Ishikawa (cell line): ENCODE results near the gene CROCC.

Experiments used
- CEBPB ChIP-seq: IDR thresholded peaks from 2 replicates; pipeline ENCODE4 v1.6.1; 2012
- CREB1 ChIP-seq: IDR thresholded peaks from 2 replicates; pipeline ENCODE4 v1.6.1; 2012; ENCODE audit warnings: low read depth
- EGR1 ChIP-seq: IDR thresholded peaks from 2 replicates; pipeline ENCODE4 v1.6.1; 2012
- EP300 ChIP-seq: IDR thresholded peaks from 2 replicates; pipeline ENCODE4 v1.6.1; 2012; ENCODE audit warnings: borderline replicate concordance
- FOXM1 ChIP-seq: IDR thresholded peaks from 2 replicates; pipeline ENCODE4 v1.6.1; 2012; ENCODE audit warnings: low read depth, borderline replicate concordance
- NFIC ChIP-seq: IDR thresholded peaks from 2 replicates; pipeline ENCODE4 v1.6.1; 2012
- RAD21 ChIP-seq: IDR thresholded peaks from 2 replicates; pipeline ENCODE4 v1.6.1; 2012; ENCODE audit warnings: low read depth
- TAF1 ChIP-seq: IDR thresholded peaks from 2 replicates; pipeline ENCODE4 v1.6.1; 2012; ENCODE audit warnings: low read depth, mild to moderate bottlenecking
- TCF12 ChIP-seq: IDR thresholded peaks from 2 replicates; pipeline ENCODE4 v1.6.1; 2012; ENCODE audit warnings: low read depth
- TEAD4 ChIP-seq: IDR thresholded peaks from 2 replicates; pipeline ENCODE4 v1.6.1; 2012
- YY1 ChIP-seq: IDR thresholded peaks from 2 replicates; pipeline ENCODE4 v1.6.1; 2012; ENCODE audit warnings: low read depth
- ZBTB7A ChIP-seq: IDR thresholded peaks from 2 replicates; pipeline ENCODE4 v1.6.1; 2012; ENCODE audit warnings: low read depth
- TF ChIP-seq, protein P1 (sequence below): IDR thresholded peaks from 2 replicates; pipeline ENCODE4 v1.6.1; 2012; ENCODE audit warnings: low read depth, mild to moderate bottlenecking
- TF ChIP-seq, protein P2 (sequence below): IDR thresholded peaks from 2 replicates; pipeline ENCODE4 v1.6.1; 2012
- TF ChIP-seq, protein P3 (sequence below): IDR thresholded peaks from 2 replicates; pipeline ENCODE4 v1.6.1; 2012

CROCC gene

DNA sequence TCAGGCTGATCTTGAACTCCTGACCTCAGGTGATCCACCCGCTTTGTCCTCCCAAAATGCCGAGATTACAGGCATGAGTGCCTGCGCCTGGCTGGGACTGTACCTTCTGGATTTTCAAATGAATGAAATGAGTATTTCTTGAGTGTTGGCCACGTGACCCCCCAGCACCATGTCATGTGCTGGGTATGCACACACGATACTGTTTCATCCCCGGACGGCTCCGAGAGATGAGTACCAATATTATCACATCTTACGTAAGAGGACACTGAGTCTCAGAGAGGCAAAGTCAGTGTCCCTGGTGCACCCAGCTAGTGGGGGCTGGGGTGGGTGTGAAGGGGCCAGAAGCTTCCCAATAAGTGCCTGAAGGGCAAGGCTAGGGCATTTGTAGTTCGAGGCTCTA, 780 bp upstream of the CROCC start:
- TF ChIP-seq NFIC (no peak), CREB1 (no peak), CEBPB (no peak), FOXM1 (no peak), YY1 (no peak), TCF12 (no peak), EP300 (no peak), TEAD4 (no peak), ZBTB7A (no peak), TAF1 (no peak), EGR1 (no peak)
- TF ChIP-seq, protein P1, sequence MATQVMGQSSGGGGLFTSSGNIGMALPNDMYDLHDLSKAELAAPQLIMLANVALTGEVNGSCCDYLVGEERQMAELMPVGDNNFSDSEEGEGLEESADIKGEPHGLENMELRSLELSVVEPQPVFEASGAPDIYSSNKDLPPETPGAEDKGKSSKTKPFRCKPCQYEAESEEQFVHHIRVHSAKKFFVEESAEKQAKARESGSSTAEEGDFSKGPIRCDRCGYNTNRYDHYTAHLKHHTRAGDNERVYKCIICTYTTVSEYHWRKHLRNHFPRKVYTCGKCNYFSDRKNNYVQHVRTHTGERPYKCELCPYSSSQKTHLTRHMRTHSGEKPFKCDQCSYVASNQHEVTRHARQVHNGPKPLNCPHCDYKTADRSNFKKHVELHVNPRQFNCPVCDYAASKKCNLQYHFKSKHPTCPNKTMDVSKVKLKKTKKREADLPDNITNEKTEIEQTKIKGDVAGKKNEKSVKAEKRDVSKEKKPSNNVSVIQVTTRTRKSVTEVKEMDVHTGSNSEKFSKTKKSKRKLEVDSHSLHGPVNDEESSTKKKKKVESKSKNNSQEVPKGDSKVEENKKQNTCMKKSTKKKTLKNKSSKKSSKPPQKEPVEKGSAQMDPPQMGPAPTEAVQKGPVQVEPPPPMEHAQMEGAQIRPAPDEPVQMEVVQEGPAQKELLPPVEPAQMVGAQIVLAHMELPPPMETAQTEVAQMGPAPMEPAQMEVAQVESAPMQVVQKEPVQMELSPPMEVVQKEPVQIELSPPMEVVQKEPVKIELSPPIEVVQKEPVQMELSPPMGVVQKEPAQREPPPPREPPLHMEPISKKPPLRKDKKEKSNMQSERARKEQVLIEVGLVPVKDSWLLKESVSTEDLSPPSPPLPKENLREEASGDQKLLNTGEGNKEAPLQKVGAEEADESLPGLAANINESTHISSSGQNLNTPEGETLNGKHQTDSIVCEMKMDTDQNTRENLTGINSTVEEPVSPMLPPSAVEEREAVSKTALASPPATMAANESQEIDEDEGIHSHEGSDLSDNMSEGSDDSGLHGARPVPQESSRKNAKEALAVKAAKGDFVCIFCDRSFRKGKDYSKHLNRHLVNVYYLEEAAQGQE: no peak
- TF ChIP-seq, protein P2, sequence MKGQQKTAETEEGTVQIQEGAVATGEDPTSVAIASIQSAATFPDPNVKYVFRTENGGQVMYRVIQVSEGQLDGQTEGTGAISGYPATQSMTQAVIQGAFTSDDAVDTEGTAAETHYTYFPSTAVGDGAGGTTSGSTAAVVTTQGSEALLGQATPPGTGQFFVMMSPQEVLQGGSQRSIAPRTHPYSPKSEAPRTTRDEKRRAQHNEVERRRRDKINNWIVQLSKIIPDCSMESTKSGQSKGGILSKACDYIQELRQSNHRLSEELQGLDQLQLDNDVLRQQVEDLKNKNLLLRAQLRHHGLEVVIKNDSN: no peak
- TF ChIP-seq, protein P3, sequence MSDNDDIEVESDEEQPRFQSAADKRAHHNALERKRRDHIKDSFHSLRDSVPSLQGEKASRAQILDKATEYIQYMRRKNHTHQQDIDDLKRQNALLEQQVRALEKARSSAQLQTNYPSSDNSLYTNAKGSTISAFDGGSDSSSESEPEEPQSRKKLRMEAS: no peak

DNA sequence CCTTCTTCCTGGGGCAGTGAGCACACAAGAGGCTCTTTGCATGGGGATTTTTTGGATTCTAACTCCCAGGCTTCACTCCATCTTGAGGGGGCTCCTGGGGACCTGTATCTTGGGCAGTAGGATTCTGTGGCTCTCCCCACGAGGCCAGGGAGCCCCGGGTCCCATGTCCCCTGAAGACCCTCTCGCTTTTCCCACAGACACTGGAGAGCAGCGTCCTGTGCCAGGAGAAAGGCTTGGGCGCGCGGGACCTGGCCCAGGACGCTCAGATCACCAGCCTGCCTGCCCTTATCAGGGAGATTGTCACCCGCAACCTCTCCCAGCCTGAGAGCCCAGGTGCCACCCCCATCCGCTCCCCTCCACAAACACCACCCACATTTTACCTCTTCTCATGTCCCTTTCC, 735 bp downstream of the CROCC start:
- no peak for TF ChIP-seq TAF1
- TF ChIP-seq TCF12: no peak
- TF ChIP-seq, protein P1: no peak
- TF ChIP-seq NFIC: no peak
- TF ChIP-seq YY1: no peak
- TF ChIP-seq CREB1: no peak
- TF ChIP-seq EGR1: no peak
- TF ChIP-seq, protein P3: no peak
- no peak for TF ChIP-seq TEAD4
- TF ChIP-seq EP300: no peak
- no peak for TF ChIP-seq CEBPB
- no peak for TF ChIP-seq ZBTB7A
- TF ChIP-seq, protein P2: no peak
- TF ChIP-seq FOXM1: no peak
- TF ChIP-seq RAD21: no peak

DNA sequence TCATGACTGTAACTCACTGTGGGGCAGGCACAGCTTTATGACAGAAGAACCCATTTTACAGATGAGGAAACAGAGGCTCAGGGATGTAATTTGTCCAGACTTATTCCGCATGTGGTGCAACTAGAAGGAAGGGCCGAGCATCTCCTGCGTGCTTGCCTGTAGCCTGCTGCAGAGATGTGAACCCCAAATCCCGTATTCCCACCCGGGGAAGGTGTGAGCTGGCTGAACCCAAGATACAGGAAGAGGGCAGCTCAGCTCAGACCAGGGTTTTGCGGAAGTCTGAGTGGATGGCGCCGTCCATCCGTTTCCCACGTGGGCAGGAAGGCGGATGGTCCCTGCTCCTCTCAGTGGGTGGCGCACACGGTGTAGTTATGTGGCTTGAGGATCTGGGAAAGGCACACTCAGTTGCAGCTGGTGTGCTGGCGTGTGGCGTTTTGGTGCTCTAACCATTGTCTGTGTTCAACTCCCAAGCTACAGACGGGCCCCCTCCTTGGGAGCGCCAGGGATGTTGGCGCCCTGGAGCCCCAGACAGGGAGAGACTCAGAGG, 1.2 kb downstream of the CROCC start:
- TF ChIP-seq TAF1: no peak
- no peak for TF ChIP-seq RAD21
- TF ChIP-seq, protein P2: no peak
- no peak for TF ChIP-seq CREB1
- TF ChIP-seq, protein P1: no peak
- TF ChIP-seq EP300: no peak
- TF ChIP-seq, protein P3: no peak
